GM11168 (cell line): ENCODE results near the gene DCP1A.
"Not testable (repeated sequence)": the region's sequence is repeated elsewhere in the genome, so short reads cannot be mapped to it uniquely, and the experiment has no call there.

Experiments used
- in situ Hi-C: fragments of 300-500 bp; cut with MboI; formaldehyde crosslinking; loops from one replicate; pipeline ENCODE4 v1.12.0; 2022; ENCODE audit warnings: low sequenced_read_pairs; ENCODE audit not compliant: unreplicated experiment

Gene DCP1A

GRCh38 chr3:53331871-53332270 is 15.5 kb downstream of the DCP1A start:
- in situ Hi-C loops, result no loop called here

GRCh38 chr3:53329897-53330296 is 17.4 kb downstream of the DCP1A start:
- in situ Hi-C loops, result no loop called here

- in situ Hi-C loops, result no loop called here
These were observed 18.6 kb downstream of the DCP1A start for GRCh38 chr3:53328746-53329145.

- in situ Hi-C loops, result not testable (repeated sequence)
These were observed 19.4 kb downstream of the DCP1A start for GRCh38 chr3:53327986-53328385.

GRCh38 chr3:53324105-53324504 is 23.2 kb downstream of the DCP1A start:
- in situ Hi-C loops, result no loop called here

- in situ Hi-C loops, result no loop called here
These were observed 26.6 kb downstream of the DCP1A start for GRCh38 chr3:53320697-53321096.

- in situ Hi-C loops, result no loop called here
These were observed 28.8 kb downstream of the DCP1A start for GRCh38 chr3:53318522-53318921.

GRCh38 chr3:53312832-53313231 is 34.5 kb downstream of the DCP1A start:
- in situ Hi-C loops, result no loop called here

GRCh38 chr3:53311882-53312281 is 35.5 kb downstream of the DCP1A start:
- in situ Hi-C loops, result no loop called here

- in situ Hi-C loops, result no loop called here
These were observed 43.4 kb downstream of the DCP1A start for GRCh38 chr3:53303957-53304356.

GRCh38 chr3:53303549-53303948 is 43.8 kb downstream of the DCP1A start:
- in situ Hi-C loops, result no loop called here

GRCh38 chr3:53300826-53301225 is 46.5 kb downstream of the DCP1A start:
- in situ Hi-C loops, result no loop called here

- in situ Hi-C loops, result not testable (repeated sequence)
These were observed 47.7 kb downstream of the DCP1A start for GRCh38 chr3:53299611-53300023.

GRCh38 chr3:53295410-53295809 is 51.9 kb downstream of the DCP1A start:
- in situ Hi-C loops, result no loop called here

- in situ Hi-C loops, result no loop called here
These were observed 53.5 kb downstream of the DCP1A start for GRCh38 chr3:53293867-53294266.

GRCh38 chr3:53288214-53288613 is 59.1 kb downstream of the DCP1A start:
- in situ Hi-C loops, result no loop called here

GRCh38 chr3:53287131-53287629 is 60.2 kb downstream of the DCP1A start:
- in situ Hi-C loops, result no loop called here

- in situ Hi-C loops, result no loop called here
These were observed 60.6 kb downstream of the DCP1A start for GRCh38 chr3:53286727-53287126.

- in situ Hi-C loops, result no loop called here
These were observed 64.8 kb downstream of the DCP1A start for GRCh38 chr3:53282581-53282980.

GRCh38 chr3:53278667-53279066 is 68.7 kb downstream of the DCP1A start:
- in situ Hi-C loops, result no loop called here

GRCh38 chr3:53274938-53275605 is 72.3 kb downstream of the DCP1A start:
- in situ Hi-C loops, result no loop called here

- in situ Hi-C loops, result no loop called here
These were observed 74.1 kb downstream of the DCP1A start for GRCh38 chr3:53273146-53273670.
